Spleen (tissue), 11 donors: ENCODE measurements around the gene ANKRD28. TPM values are rescaled to one million over a fixed set of nuclear protein-coding genes. Genes with fewer than 3 reads are reported as not detected.

Source experiments
- DNase-seq: peaks from one replicate; pipeline ENCODE4 v3.0.0-alpha.2; 2020
- H3K27ac ChIP-seq, 8 donors: fragments of 200-600 bp; sonication (generic) in 7 of 8; 1 replicate in 4 of 8; 2 replicates in 4 of 8; pipeline versions ENCODE4 v1.5.0 to v1.8.0; 2016 to 2021; ENCODE audit warnings: inconsistent platforms in 4 of 8, mild to moderate bottlenecking in 4 of 8, moderate library complexity in 1 of 8
- H3K27me3 ChIP-seq, 7 donors: fragments of 200-600 bp; sonication (generic) in 6 of 7; replicated peaks in 1 of 7; 1 replicate in 4 of 7; 2 replicates in 3 of 7; pipeline versions ENCODE4 v1.5.0 to v1.8.0; 2016 to 2021; ENCODE audit warnings: inconsistent platforms in 3 of 7, mild to moderate bottlenecking in 1 of 7
- H3K36me3 ChIP-seq, 6 donors: fragments of 200-600 bp; sonication (generic) in 5 of 6; 1 replicate in 4 of 6; 2 replicates in 2 of 6; pipeline versions ENCODE4 v1.5.0 to v1.8.0; 2016 to 2021; ENCODE audit warnings: inconsistent platforms in 2 of 6
- H3K4me1 ChIP-seq, 6 donors: fragments of 200-600 bp; sonication (generic) in 5 of 6; 1 replicate in 3 of 6; 2 replicates in 3 of 6; pipeline versions ENCODE4 v1.5.0 to v1.8.0; 2016 to 2021; ENCODE audit warnings: inconsistent platforms in 3 of 6
- H3K4me3 ChIP-seq, 8 donors: fragments of 200-600 bp; sonication (generic) in 7 of 8; 1 replicate in 4 of 8; 2 replicates in 4 of 8; pipeline versions ENCODE4 v1.5.0 to v1.8.0; 2016 to 2021; ENCODE audit warnings: inconsistent platforms in 4 of 8, mild to moderate bottlenecking in 4 of 8, moderate library complexity in 2 of 8
- H3K9me3 ChIP-seq, 8 donors: fragments of 200-600 bp; sonication (generic) in 7 of 8; 1 replicate in 4 of 8; 2 replicates in 4 of 8; pipeline versions ENCODE4 v1.5.0 to v1.8.0; 2016 to 2021; ENCODE audit warnings: inconsistent platforms in 4 of 8
- POLR2A ChIP-seq, 3 donors: fragments of 450-650 bp; IDR thresholded peaks; one replicate each; pipeline ENCODE4 v1.5.1; 2017; ENCODE audit warnings: antibody characterized with exemption in 3 of 3, mild to moderate bottlenecking in 1 of 3
- POLR2AphosphoS5 ChIP-seq, 3 donors: sonication (generic); formaldehyde crosslinking; IDR thresholded peaks; one replicate each; pipeline ENCODE4 v1.5.1; 2017; ENCODE audit warnings: antibody characterized with exemption in 3 of 3
- WGBS, 5 donors: extraction: QIAGEN DNeasy Blood & Tissue Kit in 3 of 5; methylation state at CpG; one replicate each; pipeline versions ENCODE4 v1.1.5 to v1.1.7; 2013 to 2018; 5-methylcytosine and 5-hydroxymethylcytosine counted together
- intact Hi-C: fragments of 100-400 bp; cut with DNase I; formaldehyde crosslinking; loops from one replicate; pipeline ENCODE4 v1.15.0; 2023; ENCODE audit warnings: low total_unique reads
- polyA plus RNA-seq, 3 donors: library from polyadenylated mRNA; stranded (reverse); fragments of 200-250 nt; gene quantifications; one replicate each; pipeline ENCODE4 v1.2.1, GENCODE V29; 2013
- total RNA-seq, 7 donors: library from RNA; depleted of rRNA in 3 of 7; stranded (reverse); fragments of >200 nt in 3 of 7; fragmentation: NEBNext Ultra II Directional in 4 of 7; extraction: Animal tissue kit (Norgen Biotek cat#: 25700) in 4 of 7; gene quantifications; one replicate each; pipeline versions ENCODE4 v1.1.0 to v1.2.1, GENCODE V29; 2016 to 2021
- TF ChIP-seq, protein P1 (sequence below), 11 experiments: fragments of 200-600 bp in 7 of 11; fragments of 450-650 bp in 4 of 11; sonication (generic) in 4 of 11; IDR thresholded peaks in 8 of 11; conservative IDR thresholded peaks in 3 of 11; 1 replicate in 7 of 11; 2 replicates in 4 of 11; pipeline versions ENCODE4 v1.4.0 to v1.8.0; 2016 to 2021; ENCODE audit warnings: antibody characterized with exemption in 11 of 11, inconsistent platforms in 4 of 11, mild to moderate bottlenecking in 1 of 11
- donor health status: healthy with polysubstance abuse.
- donor health status: DM: no; HTN: no; CAD: no; lungs with moderate emphysema.
- donor health status: DM: no; HTN: no; CAD: no.
- donor health status: Bipolar disorder and iron deficiency.
- donor health status: healthy.
- donor health status: DM: no; HTN: no; CAD: no.
- donor health status: DM: yes; HTN: yes; CAD: no.

ANKRD28 gene
- total and polyA plus RNA-seq, 10 donors, result 5.3 to 68.6 (median 42.2) TPM

GRCh38 chr3:15825016-15825415, 27.2 kb upstream of the ANKRD28 start:
- WGBS, 5 donors, result 71 to 98% (median 83%) methylated on average over 4 of the region's 4 CpGs
- intact Hi-C loops, result no loop called here
- peaks cover 0 to 4% (median 0%) of the 10 kb centered on the region in 6 donors for H3K36me3 ChIP-seq

GRCh38 chr3:15823092-15823491, 25.3 kb upstream of the ANKRD28 start:
- no peaks in the 10 kb centered on the region for H3K9me3 ChIP-seq
- no peak overlapping the region for H3K27ac ChIP-seq
- peaks cover 0 to 19% (median 0%) of the 10 kb centered on the region in 6 donors for H3K4me1 ChIP-seq
- H3K27me3 ChIP-seq, result no peaks in the 10 kb centered on the region
- H3K4me3 ChIP-seq, result no peak overlapping the region
- intact Hi-C loops, result no loop called here
- 97 to 98% (median 98%) methylated on average over 7 of the region's 7 CpGs for WGBS, 5 donors
- TF ChIP-seq POLR2A (IDR thresholded peaks at IDR 0.05) (no peak), POLR2AphosphoS5 (IDR thresholded peaks at IDR 0.05) (no peak)
- TF ChIP-seq, protein P1, sequence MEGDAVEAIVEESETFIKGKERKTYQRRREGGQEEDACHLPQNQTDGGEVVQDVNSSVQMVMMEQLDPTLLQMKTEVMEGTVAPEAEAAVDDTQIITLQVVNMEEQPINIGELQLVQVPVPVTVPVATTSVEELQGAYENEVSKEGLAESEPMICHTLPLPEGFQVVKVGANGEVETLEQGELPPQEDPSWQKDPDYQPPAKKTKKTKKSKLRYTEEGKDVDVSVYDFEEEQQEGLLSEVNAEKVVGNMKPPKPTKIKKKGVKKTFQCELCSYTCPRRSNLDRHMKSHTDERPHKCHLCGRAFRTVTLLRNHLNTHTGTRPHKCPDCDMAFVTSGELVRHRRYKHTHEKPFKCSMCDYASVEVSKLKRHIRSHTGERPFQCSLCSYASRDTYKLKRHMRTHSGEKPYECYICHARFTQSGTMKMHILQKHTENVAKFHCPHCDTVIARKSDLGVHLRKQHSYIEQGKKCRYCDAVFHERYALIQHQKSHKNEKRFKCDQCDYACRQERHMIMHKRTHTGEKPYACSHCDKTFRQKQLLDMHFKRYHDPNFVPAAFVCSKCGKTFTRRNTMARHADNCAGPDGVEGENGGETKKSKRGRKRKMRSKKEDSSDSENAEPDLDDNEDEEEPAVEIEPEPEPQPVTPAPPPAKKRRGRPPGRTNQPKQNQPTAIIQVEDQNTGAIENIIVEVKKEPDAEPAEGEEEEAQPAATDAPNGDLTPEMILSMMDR (IDR thresholded peaks at IDR 0.05 in 8 of 11, conservative IDR thresholded peaks at IDR 0.05 in 3 of 11), result no peak
- H3K36me3 ChIP-seq, result peaks cover 0 to 4% (median 0%) of the 10 kb centered on the region in 6 donors
- DNase-seq, result no peak

More at GRCh38 chr3:15825016-15825415, 27.2 kb upstream of the ANKRD28 start:
- Histone ChIP-seq H3K27me3 (no peaks in the 10 kb centered on the region), H3K4me1 (peaks cover 0 to 10% (median 0%) of the 10 kb centered on the region in 6 donors), H3K9me3 (no peaks in the 10 kb centered on the region), H3K27ac (no peak overlapping the region), H3K4me3 (no peak overlapping the region)
- no peak for DNase-seq
- TF ChIP-seq POLR2A (IDR thresholded peaks at IDR 0.05), result no peak
- TF ChIP-seq POLR2AphosphoS5 (IDR thresholded peaks at IDR 0.05), result no peak
- TF ChIP-seq, protein P1 (IDR thresholded peaks at IDR 0.05 in 8 of 11, conservative IDR thresholded peaks at IDR 0.05 in 3 of 11), result no peak

- DNase-seq, result no peak
- Histone ChIP-seq H3K27ac (no peak overlapping the region), H3K9me3 (no peaks in the 10 kb centered on the region), H3K36me3 (peaks cover 0 to 4% (median 0%) of the 10 kb centered on the region in 6 donors), H3K4me1 (peaks cover 0 to 27% (median 4%) of the 10 kb centered on the region in 6 donors), H3K27me3 (no peaks in the 10 kb centered on the region), H3K4me3 (no peak overlapping the region)
- WGBS, 5 donors, result 90 to 97% (median 94%) methylated on average over 2 of the region's 2 CpGs
- TF ChIP-seq POLR2A (IDR thresholded peaks at IDR 0.05), result no peak
- no peak for TF ChIP-seq POLR2AphosphoS5 (IDR thresholded peaks at IDR 0.05)
- TF ChIP-seq, protein P1 (IDR thresholded peaks at IDR 0.05 in 8 of 11, conservative IDR thresholded peaks at IDR 0.05 in 3 of 11), result no peak
- intact Hi-C loops, result no loop called here
Observed at GRCh38 chr3:15822281-15822680, 24.5 kb upstream of the ANKRD28 start.

- 77 to 93% (median 88%) methylated on average over 2 of the region's 2 CpGs for WGBS, 5 donors
- peaks cover 0 to 4% (median 0%) of the 10 kb centered on the region in 6 donors for H3K36me3 ChIP-seq
- no peak overlapping the region for H3K4me3 ChIP-seq
- no peaks in the 10 kb centered on the region for H3K27me3 ChIP-seq
- TF ChIP-seq POLR2AphosphoS5 (IDR thresholded peaks at IDR 0.05), result no peak
- TF ChIP-seq, protein P1 (IDR thresholded peaks at IDR 0.05 in 8 of 11, conservative IDR thresholded peaks at IDR 0.05 in 3 of 11), result no peak
- TF ChIP-seq POLR2A (IDR thresholded peaks at IDR 0.05), result no peak
- no peak for DNase-seq
- H3K4me1 ChIP-seq, result peaks cover 0 to 41% (median 17%) of the 10 kb centered on the region in 6 donors
- H3K27ac ChIP-seq, result no peak overlapping the region
- intact Hi-C loops, result no loop called here
- H3K9me3 ChIP-seq, result no peaks in the 10 kb centered on the region
Observed at GRCh38 chr3:15820911-15821310, 23.1 kb upstream of the ANKRD28 start.
